Activated naive CD4-positive, alpha-beta T cell treated with anti-CD3 and anti-CD28 coated beads, Interleukin-2, amount 50 U/mL, for 16 hours (primary cell): Measurements from ENCODE around the gene TRMT13.

Experiments used
- DNase-seq: peaks from one replicate; pipeline ENCODE4 v3.0.0-alpha.2; 2020

TRMT13 gene

GRCh38 chr1:100132566-100133477, at the start of gene TRMT13, which contains the start of gene SASS6:
TRMT13 (plus strand) TSS chr1:100133163; CDS start chr1:100133169, 6 bp downstream.
SASS6 (minus strand) TSS chr1:100132930; CDS start chr1:100132814, 116 bp downstream.
- peak; percentile 94 for DNase-seq

- no peak for DNase-seq
Observed at GRCh38 chr1:100087396-100087795, 45.6 kb upstream of the TRMT13 start.

GRCh38 chr1:100089082-100089481, 43.9 kb upstream of the TRMT13 start:
- no peak for DNase-seq

- DNase-seq = no peak
Observed at GRCh38 chr1:100090471-100090870, 42.5 kb upstream of the TRMT13 start.

- no peak for DNase-seq
Observed at GRCh38 chr1:100100202-100100601, 32.8 kb upstream of the TRMT13 start.

GRCh38 chr1:100101564-100101963, 31.4 kb upstream of the TRMT13 start:
- DNase-seq = no peak

GRCh38 chr1:100107696-100108095, 25.3 kb upstream of the TRMT13 start:
- no peak for DNase-seq

GRCh38 chr1:100109554-100110066, 23.4 kb upstream of the TRMT13 start:
- DNase-seq = no peak

- DNase-seq = no peak
Observed at GRCh38 chr1:100115524-100115923, 17.4 kb upstream of the TRMT13 start.

GRCh38 chr1:100122177-100122576, 10.8 kb upstream of the TRMT13 start:
- DNase-seq = no peak

- DNase-seq = no peak
Observed at GRCh38 chr1:100127226-100127625, 5.7 kb upstream of the TRMT13 start.

- no peak for DNase-seq
Observed at GRCh38 chr1:100130552-100131077, 2.3 kb upstream of the TRMT13 start.

- no peak for DNase-seq
Observed at GRCh38 chr1:100131623-100132022, 1.3 kb upstream of the TRMT13 start.

GRCh38 chr1:100134872-100135271, 1.9 kb downstream of the TRMT13 start:
- DNase-seq = no peak

GRCh38 chr1:100137602-100138001, 4.6 kb downstream of the TRMT13 start:
- DNase-seq = no peak

- DNase-seq = no peak
Observed at GRCh38 chr1:100141192-100141591, 8.2 kb downstream of the TRMT13 start.

GRCh38 chr1:100142343-100142742, 9.4 kb downstream of the TRMT13 start:
- no peak for DNase-seq

- no peak for DNase-seq
Observed at GRCh38 chr1:100145116-100145515, 12.2 kb downstream of the TRMT13 start.

GRCh38 chr1:100146958-100147357, 14.0 kb downstream of the TRMT13 start:
- no peak for DNase-seq

GRCh38 chr1:100147875-100148274, 14.9 kb downstream of the TRMT13 start:
- DNase-seq = no peak

GRCh38 chr1:100151679-100152078, 18.7 kb downstream of the TRMT13 start:
- DNase-seq = no peak

- DNase-seq = no peak
Observed at GRCh38 chr1:100152271-100152670, 19.3 kb downstream of the TRMT13 start.

GRCh38 chr1:100162881-100163280, 29.9 kb downstream of the TRMT13 start:
- no peak for DNase-seq

- no peak for DNase-seq
Observed at GRCh38 chr1:100164216-100164615, 31.3 kb downstream of the TRMT13 start.
